NCI-H510A treated with DMSO at 0.1 percent for 48 hours (cell line): ENCODE data around the gene PIK3R6.
"Not testable (repeated sequence)": the region's sequence is repeated elsewhere in the genome, so short reads cannot be mapped to it uniquely, and the experiment has no call there.

Experiments
- DNase-seq: peaks from one replicate; lab custom pipeline; 2025; lab: John Stamatoyannopoulos, UW

PIK3R6 gene

DNA sequence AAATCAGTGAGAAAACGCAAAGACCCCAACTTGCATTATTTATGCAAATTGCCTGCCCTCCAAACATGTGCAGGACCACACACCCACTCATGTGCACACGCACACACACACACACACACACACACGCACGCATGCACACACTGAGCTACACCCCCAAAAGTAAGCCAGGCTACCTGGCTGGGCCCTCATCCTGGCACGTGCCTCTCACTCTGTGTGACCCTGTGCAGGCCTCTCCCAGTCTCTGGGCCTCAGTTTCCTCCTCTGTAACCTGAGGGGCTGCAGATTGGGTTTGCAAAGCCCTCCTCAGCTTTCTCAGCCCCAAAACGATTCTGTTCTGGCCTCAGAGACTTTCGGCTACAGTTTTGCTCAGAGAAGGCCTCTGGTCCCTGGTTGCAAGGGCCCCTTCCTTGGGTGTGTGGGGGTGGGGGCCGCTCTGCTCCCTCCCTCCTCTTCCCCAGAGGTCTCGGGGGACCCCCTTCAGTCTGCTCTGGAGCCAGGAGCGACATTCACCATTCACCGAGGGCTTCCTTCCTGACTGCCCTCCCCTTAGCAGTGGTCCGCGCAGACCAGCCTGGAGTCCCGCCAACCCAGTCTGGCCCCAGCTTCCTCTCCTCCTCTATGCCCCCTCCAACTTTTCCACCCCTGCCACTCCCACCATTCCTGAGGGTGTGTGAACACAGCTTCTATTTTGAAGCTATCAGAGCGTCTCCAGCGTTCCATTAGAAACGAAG lies 5.4 kb upstream of the PIK3R6 start:
- DNase-seq = no peak

DNA sequence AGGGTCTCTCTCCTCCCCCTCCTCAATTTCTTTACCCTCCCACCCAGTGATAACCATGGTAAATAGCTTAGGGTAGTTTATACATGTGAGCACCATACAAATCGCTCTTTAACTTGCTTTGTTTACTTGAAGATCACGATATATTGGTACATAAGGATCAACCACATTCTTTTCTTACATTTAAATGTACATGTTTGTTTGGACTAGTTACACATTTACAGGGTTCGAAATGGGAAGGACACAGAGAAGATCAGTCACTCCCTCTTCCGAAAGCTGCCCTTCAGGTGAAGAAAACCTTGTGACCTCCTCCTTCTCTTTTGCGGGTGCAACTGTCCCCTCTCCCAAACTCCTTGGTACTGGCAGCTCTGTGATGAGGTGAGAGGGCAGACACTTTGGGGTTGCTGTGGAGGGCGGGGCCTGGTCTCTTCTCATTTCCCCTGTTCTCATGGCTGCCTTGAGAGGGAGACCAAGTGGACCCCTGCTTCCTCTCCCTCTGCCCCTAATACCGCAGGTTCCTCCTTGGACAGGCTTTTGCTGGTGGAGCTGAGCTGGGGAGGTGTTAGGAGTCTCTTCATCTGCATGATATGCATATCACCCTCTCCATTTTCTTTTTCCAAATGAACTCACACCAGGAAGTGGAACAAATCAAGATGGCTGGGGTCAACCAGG lies 4.7 kb upstream of the PIK3R6 start:
- no peak for DNase-seq

DNA sequence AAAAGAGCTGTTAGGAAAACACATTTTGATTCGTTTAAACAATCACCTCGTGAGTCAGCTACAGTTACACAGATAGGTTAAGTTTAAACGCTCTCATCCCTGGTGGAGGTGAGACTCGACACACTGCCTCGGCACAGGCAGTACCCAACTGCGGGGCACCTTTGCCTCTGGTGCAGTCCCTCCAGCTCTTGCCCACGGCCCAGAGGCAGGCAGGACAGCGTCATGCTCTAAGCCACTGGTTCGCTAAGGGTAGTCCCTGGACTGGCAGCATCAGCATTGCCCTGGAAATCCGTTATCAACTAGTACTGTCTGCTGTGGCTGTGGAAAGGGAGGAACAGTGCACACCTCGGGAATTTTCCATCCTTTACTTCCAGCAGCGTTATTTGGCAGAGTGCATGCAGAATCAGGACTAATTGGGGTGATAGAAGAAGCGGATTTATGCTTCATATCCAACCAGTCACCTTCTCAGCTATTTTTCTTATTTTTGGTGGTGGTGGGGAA lies 3.7 kb upstream of the PIK3R6 start:
- DNase-seq = no peak

DNA sequence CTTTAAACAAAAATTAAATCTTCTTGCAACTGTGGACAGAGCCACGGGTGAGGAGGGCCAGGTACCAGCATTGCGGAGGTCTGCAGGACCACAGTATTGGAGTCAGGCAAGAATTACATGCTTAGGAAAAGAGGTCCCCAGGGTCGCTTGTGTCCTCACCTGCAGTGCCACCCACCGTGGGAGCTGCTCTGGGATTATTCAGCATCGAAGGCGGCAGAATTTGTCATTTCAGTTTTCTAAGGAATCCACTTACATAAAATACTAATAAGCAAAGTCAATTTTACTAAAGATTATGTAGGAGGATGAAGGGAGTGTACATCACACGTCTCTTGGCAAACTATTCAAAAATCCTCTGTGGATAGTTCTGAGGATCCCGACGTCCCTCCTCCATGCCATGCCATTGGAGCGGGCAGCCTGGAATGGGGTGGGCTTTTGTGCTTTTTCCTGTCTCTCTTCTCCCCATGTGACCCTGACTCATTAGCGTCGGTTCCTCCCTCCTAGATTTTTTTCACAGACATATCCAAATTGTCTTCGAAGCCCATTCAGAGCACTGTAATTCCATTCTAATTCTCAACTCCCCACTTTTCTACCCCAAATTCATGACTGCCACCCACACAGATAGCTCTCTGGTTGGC lies 3.0 kb upstream of the PIK3R6 start:
- no peak for DNase-seq

DNA sequence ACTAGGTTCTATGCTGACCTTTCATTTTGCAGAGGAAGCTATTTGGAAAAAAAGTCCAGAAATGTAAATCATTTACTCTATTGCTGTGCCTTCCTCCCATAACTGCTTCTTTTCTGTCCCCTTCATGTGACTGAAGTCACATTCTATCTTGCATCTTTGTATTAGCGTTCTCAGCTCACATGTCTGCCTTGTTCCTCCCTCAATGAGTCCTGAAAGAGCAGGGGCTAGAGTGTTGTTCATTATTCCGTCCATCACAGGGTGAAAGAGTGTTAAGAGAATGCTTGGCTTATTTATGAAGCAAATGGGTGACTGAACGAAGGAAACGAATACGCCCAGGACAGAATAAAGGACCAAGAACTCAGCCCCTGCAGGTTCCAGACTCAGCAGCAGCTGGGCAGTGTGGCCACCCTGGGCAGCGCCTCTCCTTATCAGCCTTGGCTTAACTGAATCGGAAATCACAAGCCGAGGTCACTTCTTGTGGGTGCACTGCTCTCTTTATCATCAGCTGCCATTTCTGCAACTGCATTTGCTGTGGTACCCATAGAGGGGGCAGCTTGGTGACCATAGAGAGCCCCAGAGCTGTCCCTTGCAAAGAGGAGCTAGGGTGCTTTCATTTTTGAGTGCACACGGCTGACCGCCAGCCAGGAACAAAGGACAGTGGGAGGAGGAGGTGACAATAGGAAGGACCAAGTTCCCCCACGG lies 1.8 kb upstream of the PIK3R6 start:
- DNase-seq = no peak

DNA sequence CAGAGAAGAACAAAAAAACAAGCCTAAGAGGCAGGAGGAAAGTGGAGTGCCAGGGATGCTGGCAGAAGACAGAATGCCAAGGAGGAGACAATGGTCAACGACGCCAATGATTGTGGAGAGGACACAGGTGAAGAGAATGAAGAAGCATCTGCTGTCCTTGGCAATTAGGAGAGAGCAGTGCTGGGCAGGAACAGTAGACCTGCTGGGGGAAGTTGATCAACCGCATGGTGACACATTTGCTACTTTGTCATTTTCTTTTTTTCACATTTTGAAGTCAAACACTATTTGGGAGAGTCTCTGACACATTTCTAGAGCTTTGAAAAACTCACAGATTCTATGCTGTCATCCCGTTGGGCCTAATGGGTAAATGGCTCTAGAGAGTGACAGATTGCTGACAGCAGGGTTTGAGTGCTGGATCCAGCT lies 1.1 kb upstream of the PIK3R6 start:
- no peak for DNase-seq

DNA sequence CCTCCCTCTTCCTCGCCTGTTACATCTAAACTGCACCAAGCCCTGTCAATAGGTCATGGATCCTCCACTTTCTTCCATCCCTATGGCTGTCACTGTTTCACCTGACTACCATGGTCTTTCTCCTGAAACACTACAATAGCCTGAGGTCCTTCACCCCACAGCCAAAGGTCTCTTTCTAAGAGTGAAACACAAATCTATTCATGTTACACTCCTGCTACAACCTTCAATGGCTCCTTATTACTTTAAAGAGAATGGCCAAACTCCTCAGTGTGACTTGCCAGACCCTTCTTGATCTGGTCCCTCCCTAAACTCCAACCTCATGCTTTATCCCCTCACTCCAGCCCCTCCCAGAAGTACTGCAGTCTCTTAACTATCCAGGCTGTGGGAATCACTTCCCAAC lies 618 bp upstream of the PIK3R6 start:
- DNase-seq = no peak

DNA sequence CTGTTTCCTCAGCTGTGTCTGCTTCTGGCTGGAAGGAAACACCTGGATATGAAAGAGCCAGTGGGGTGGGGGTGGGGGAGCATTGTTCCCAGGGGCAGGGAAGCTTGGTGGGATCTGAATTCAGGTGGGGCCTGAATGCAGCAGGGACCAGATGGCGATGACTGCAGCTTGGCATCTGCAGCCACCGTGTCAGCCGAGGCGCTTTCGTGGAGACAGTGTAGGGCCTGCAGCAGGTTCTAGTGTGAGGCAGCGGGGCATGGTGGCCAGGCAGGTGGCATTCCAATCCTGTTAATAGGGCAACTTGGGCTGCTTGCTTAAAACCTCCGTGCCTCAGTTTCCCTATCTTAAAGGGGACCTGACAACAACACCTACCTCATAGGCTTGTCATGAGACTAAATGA lies 1.7 kb downstream of the PIK3R6 start:
- no peak for DNase-seq

DNA sequence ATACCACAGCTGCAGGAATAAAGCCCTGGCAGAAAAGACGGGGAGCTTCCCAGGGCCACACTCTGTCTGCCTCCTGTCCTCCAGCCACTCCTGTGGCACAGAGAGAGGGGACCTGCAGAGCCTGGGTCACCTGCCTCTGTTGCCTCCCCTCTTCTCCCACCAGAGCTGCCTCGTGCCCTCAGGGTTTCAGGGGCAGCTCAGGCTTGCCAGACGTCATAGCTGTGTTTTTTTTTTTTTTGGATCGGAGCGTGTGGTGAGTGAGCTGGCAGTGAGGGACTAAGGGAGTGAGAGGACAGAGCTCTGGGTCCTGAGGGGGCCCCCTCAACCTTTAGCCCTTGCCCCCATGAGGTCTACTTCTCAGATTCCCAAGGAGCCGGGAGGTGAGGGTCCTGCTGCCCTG lies 2.1 kb downstream of the PIK3R6 start:
- no peak for DNase-seq

DNA sequence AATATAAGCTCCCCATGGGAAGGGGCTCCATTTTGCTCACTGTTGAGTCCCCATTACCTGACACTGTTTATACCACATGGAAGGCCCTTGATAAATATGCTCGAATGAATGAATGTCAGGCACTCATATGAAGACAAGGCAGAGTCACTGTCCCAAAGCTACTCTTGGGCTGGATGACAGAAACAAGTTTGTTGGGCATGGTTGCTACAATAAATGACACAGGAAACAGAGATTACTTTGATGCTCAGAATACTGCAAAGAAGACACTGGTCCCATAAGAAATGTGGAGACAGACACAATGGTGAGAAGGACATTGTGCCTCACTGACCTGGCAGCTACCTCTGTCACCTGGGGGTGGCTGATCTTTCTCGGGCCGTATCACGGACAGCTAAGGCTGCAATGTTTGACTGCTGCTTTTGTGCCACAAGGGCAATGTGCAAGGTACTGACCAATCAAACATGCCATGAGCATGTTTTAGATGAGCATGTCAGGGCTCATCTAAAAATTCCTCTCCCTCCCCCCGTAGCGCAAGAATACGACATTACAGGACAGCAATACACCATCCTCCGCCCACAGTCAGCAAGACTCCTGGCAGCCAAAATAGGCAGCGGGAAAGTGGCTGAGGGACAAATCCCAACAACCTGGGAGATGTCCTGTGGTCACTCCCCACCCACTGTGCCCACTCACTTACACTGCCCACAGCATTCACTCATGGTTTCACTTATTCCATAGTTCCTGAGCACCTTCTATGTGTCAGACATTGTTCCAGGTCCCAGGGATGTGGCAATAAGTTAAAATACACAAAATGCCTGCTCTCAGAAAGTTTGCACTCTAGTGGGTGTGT lies 5.0 kb downstream of the PIK3R6 start:
- no peak for DNase-seq

DNA sequence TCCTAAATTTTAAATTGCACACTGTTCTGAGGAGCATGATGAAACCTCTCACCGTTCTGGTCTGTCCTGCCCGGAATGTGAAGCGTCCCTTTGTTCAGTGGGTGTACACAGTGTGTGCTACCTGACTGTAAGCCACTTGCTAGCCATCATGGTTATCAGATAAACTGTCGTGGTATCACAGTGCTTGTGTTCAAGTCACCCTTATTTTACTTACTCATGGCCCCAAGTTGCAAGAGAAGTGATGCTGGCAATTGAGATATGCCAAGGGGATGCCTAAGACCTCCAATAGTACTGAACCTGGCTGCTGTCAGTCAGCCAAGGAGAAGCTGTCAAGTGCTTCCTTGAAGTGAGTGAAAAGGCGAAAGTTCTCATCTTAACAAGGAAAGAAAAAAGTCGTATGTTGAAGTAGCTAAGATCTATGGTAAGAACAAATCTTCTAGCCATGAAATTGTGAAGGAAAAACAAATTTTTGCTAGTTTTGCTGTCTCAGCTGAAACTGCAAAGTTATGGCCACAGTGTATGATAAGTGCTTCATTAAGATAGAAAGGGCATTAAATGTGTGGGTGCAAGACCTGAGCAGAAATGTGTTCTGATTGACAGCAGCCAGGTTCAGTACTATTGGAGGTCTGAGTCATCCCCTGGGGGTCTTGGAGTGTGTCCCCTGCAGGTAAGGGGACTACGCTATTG lies 5.8 kb downstream of the PIK3R6 start:
- no peak for DNase-seq

DNA sequence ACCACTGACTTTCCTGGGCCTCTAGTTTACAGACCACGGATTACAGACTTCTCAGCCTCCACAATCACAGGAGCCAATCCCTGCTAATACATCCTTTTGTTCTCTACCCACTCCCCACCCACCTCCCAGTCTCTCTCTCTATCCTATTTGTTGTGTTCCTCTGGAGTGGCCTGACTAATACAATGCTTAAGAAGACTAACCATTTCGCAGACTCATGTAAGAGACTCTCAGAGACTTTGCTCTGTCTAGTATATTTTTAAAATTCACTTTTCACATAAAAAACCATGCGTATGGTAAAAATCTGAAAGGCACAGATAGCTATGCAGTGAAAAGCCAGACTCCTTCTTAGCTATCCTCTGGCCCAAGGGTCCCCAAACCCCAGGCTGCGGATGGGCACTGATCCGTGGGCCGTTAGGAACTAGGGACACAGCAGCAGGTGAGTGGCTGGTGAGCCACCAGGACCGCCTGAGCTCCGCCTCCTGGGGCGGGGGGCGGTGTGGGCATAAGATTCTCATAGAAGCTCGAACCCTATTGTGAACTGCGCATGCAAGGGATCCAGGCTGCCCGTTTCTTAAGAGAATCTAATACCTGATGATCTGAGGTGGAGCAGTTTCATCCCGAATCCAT lies 7.6 kb downstream of the PIK3R6 start:
- no peak for DNase-seq

DNA sequence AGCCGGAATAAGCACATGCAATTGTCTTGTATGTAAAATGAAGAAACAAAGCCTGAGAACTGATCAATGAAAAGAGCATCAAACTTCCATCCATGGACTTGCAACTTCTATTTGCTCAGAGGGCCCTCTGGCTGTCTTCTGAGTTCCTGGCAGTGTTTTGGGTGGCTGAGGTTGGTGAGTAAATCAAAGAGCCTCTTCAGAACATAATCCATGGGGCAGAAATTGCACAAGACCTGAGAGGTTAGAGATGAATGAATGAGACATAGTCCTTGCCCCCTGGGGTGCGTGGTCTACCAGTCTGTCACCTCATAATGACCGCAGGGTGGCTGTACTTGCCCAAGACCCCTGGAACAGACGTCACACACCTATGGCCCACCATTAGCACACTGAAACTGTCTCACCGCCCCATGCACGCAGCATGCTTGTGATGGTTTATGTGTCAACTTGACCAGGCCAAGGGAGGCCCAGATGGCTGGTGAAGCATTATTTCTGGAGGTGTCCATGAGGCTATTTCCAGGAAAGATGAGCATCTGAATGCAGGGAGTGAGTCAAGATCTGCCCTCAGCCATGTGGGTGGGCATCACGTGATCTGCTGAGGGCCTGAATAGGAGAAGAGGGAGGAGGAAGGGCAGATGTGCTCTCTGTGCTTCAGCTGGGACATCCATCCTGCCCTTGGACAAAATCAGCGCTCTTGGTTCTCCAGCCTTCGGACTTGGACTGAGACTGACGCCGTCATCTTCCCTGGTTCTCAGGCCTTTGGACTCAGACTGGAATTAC lies 8.3 kb downstream of the PIK3R6 start:
- no peak for DNase-seq

DNA sequence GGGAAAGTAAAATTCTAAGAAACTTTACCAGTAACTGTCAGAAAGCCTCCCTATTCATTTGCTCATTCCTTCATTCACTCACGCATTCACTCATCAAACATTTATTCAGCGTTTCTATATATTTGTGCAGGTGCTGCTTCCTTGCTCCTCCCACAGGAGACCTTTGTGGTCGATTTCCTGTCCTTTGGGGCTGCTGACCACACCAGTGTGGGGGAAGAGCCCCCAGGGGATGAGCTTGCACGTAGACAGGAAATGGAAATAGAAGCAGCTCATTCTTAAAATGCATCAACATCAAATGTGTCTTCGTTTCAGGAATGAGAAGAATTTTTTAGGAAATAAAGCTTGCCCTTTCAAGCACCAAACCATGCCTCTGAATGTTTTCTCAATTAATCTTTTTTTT lies 9.6 kb downstream of the PIK3R6 start:
- no peak for DNase-seq

DNA sequence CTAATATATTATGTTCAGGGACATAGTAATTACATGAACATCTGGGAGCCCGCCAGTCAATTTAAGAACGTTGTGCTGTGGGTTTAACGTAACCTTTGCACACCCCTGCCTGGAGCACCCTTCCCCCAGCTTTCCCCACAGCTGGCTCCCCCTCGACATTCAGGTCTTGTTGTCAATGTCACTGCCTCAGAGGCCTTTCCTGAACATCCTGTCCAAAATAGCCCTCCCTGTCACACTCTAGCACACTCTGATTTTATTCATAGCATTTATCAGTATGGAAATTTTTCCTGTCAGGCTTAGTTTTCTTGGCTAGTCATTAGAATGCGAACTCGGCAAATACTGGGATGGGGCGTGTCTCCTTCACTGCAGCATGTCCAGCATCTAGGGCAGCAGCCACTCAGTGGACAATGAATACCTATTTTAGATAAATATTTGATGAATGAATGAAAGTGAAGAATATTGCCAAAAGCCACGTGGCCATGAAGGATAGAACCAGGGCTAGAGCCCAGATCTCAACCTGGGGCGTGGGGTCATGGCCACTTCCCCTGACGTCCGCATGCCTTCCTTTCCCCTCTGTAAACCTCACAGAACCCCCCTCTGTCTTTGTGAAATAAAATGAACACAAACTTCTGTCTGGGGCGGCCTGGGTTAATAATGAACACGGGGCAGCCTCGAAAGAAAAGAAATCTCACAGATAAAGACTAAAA lies 10.5 kb downstream of the PIK3R6 start:
- no peak for DNase-seq

DNA sequence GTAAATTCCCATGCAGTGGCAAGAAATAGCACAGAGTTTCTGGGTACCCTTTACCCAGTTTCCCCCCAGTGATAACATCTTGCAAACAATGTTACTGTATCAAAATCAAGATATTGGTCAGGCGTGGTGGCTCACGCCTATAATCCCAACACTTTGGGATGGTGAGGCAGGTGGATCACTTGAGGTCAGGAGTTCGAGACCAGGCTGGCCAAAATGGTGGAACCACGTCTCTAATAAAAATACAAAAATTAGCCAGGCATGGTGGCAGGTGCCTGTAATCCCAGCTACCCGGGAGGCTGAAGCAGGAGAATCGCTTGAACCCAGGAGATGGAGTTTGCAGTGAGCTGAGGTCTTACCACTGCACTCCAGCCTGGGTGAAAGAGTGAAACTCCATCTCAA lies 11.3 kb downstream of the PIK3R6 start:
- DNase-seq = not testable (repeated sequence)

DNA sequence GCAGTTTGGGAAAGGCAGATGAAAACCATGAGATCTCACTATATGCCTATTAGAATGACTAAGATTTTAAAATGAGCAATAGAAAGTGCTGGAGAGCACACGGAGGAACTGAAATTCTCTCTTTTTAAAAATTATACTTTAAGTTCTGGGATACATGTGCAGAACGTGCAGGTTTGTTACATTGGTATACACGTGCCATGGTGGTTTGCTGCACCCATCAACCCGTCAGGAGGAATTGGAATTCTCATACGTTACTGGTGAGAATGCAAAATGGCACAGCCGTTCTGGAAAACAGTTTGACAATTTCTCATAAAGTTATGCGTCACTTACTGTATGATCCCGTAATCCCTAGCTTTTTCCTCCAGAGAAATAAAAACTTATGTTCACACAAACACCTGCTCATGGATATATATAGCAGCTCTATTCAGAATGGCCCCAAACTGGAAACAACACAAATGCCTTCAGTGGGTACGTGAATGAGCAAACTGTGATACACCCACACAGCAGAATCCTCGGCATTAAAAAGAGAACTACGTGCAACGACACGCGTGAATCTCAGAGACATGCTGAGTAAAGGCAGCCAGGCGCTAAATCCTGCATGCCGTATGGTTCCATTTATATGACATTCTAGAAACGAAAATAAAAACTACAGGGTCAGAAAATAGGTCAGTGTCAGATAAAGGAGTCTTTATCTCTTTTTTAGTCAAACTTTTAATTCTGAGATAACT lies 11.8 kb downstream of the PIK3R6 start:
- DNase-seq = no peak

DNA sequence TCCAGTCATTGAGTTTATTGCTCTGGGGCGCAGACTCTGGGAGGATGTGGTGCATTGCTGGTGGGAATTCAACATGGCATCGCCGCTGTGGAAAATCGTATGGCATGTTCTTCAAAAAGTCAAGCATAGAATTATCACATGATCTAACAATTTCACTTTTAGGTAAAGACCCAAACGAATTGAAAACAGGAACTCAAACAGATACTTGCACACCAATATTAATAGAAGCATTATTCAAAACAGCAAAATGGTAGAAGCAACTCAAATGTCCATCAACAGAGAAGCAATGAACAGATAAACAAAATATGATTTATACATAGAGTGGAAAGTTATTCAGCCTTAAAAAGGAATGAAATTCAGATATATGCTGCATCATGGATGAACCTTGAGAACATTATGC lies 15.9 kb downstream of the PIK3R6 start:
- DNase-seq = no peak
